Endodermal cell (in vitro differentiated cells): ENCODE results near the gene GON4L. TPM values are rescaled to one million over a fixed set of nuclear protein-coding genes. Genes with fewer than 3 reads are reported as not detected.
A peak's percentile ranks its signal among the peaks of the same experiment; 100 is the strongest.
"Not testable (repeated sequence)": the region's sequence is repeated elsewhere in the genome, so short reads cannot be mapped to it uniquely, and the experiment has no call there.

Experiments used
- DNase-seq: peaks from one replicate; pipeline ENCODE4 v3.0.0-alpha.2; 2017
- H3K27ac ChIP-seq: 2 replicates; pipeline ENCODE4 v1.5.1; 2013; ENCODE audit warnings: mild to moderate bottlenecking, low read depth, low read length, moderate library complexity
- H3K27me3 ChIP-seq: 2 replicates; pipeline ENCODE4 v1.6.1; 2013; ENCODE audit warnings: mild to moderate bottlenecking, low read length, moderate library complexity; ENCODE audit not compliant: insufficient read depth, control insufficient read depth, poor library complexity, severe bottlenecking
- H3K36me3 ChIP-seq: 2 replicates; pipeline ENCODE4 v1.7.0; 2013; ENCODE audit warnings: mild to moderate bottlenecking, low read length, moderate library complexity; ENCODE audit not compliant: control insufficient read depth, insufficient read depth
- H3K4me1 ChIP-seq: one replicate; pipeline ENCODE4 v1.7.0; 2013; ENCODE audit warnings: low read length; ENCODE audit not compliant: control insufficient read depth, insufficient read depth
- H3K4me3 ChIP-seq: 2 replicates; pipeline ENCODE4 v1.5.1; 2013; ENCODE audit warnings: mild to moderate bottlenecking, low read length, moderate library complexity
- H3K9ac ChIP-seq: 2 replicates; pipeline ENCODE4 v1.6.1; 2013; ENCODE audit warnings: mild to moderate bottlenecking, low read length, moderate library complexity; ENCODE audit not compliant: poor library complexity, severe bottlenecking; ENCODE audit errors: extremely low read depth
- H3K9me3 ChIP-seq: 2 replicates; pipeline ENCODE4 v1.6.1; 2013; ENCODE audit warnings: mild to moderate bottlenecking, low read length, moderate library complexity; ENCODE audit not compliant: control insufficient read depth
- H3K27ac Mint-ChIP-seq: 2 replicates; pipeline ENCODE4 v1.8.0; 2020; ENCODE audit warnings: mixed read lengths
- H3K27me3 Mint-ChIP-seq: 2 replicates; pipeline ENCODE4 v1.8.0; 2021; ENCODE audit warnings: mild to moderate bottlenecking, mixed read lengths; ENCODE audit not compliant: insufficient read depth
- H3K36me3 Mint-ChIP-seq: 2 replicates; pipeline ENCODE4 v1.8.0; 2020; ENCODE audit warnings: low read depth, mixed read lengths
- H3K4me1 Mint-ChIP-seq: 2 replicates; pipeline ENCODE4 v1.8.0; 2020; ENCODE audit warnings: mixed read lengths
- H3K4me3 Mint-ChIP-seq: 2 replicates; pipeline ENCODE4 v1.8.0; 2020; ENCODE audit warnings: mild to moderate bottlenecking, moderate library complexity, mixed read lengths
- H3K9me3 Mint-ChIP-seq: 2 replicates; pipeline ENCODE4 v1.8.0; 2020; ENCODE audit warnings: mild to moderate bottlenecking, mixed read lengths
- CTCF ChIP-seq: fragments of 200-600 bp; sonication (generic); conservative IDR thresholded peaks from 2 replicates; pipeline ENCODE4 v1.5.0; 2021; ENCODE audit warnings: antibody characterized with exemption, mild to moderate bottlenecking
- WGBS, 2 experiments: methylation state at CpG; one replicate each; pipeline versions ENCODE4 v1.1.5 to v1.1.7; 2013; ENCODE audit warnings: missing lambda C conversion rate in 2 of 2, mixed read lengths in 1 of 2; ENCODE audit not compliant: insufficient coverage in 1 of 2, insufficient read length in 1 of 2; 5-methylcytosine and 5-hydroxymethylcytosine counted together
- total RNA-seq, 2 donors: library from RNA; stranded (reverse); fragmentation: NEBNext Ultra II Directional in 1 of 2; extraction: Animal tissue kit (Norgen Biotek cat#: 25700) in 1 of 2; gene quantifications; 2 replicates in 1 of 2; 3 replicates in 1 of 2; pipeline ENCODE4 v1.2.1, GENCODE V29; 2021

Gene GON4L
- total RNA-seq, 2 donors from 2014 or later = 62.7 to 64.6 TPM

GRCh38 chr1:155729031-155729898, 127.7 kb downstream of the GON4L start:
- TF ChIP-seq CTCF = peak; percentile 88
- Mint-ChIP-seq H3K4me3 (no peak overlapping the region), H3K9me3 (no peaks in the 10 kb centered on the region), H3K27me3 (no peaks in the 10 kb centered on the region), H3K27ac (peak overlapping the region; percentile 39), H3K4me1 (no peaks in the 10 kb centered on the region), H3K36me3 (peaks cover 54% of the 10 kb centered on the region)
- Histone ChIP-seq H3K27me3 (no peaks in the 10 kb centered on the region), H3K36me3 (peaks cover 70% of the 10 kb centered on the region), H3K27ac (no peak overlapping the region), H3K9ac (no peak overlapping the region), H3K4me3 (no peak overlapping the region), H3K9me3 (no peaks in the 10 kb centered on the region), H3K4me1 (no peaks in the 10 kb centered on the region)
- peak; percentile 90 for DNase-seq
- 70 to 80% methylated on average over 10 to 12 of the region's 12 CpGs for WGBS, 2 experiments

DNA sequence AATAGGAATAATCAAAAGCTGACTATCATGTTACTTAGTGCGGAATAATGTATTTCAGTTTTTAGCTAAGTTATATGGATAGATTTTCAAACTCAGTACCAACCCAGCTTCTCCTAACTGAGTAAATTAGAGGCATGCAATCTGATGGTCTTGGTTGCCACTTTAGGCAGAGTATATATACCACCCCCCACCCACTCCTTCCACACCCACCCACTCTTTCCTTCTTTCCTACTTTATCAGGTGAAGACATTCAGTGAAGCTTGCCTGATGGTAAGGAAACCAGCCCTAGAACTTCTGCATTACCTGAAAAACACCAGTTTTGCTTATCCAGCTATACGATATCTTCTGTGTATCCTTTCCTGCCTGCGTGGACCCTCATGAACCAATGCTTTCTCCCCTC, 131.9 kb downstream of the GON4L start:
- Mint-ChIP-seq H3K27ac (no peak overlapping the region), H3K4me3 (no peak overlapping the region), H3K27me3 (no peaks in the 10 kb centered on the region), H3K4me1 (no peaks in the 10 kb centered on the region), H3K36me3 (peaks cover 45% of the 10 kb centered on the region), H3K9me3 (no peaks in the 10 kb centered on the region)
- no peak overlapping the region for H3K9ac ChIP-seq
- H3K27me3 ChIP-seq = no peaks in the 10 kb centered on the region
- H3K9me3 ChIP-seq = no peaks in the 10 kb centered on the region
- H3K27ac ChIP-seq = no peak overlapping the region
- DNase-seq = no peak
- H3K4me3 ChIP-seq = no peak overlapping the region
- peaks cover 55% of the 10 kb centered on the region for H3K36me3 ChIP-seq
- TF ChIP-seq CTCF = no peak
- WGBS, 2 experiments = 99 to 100% methylated on average over 2 to 3 of the region's 3 CpGs
- no peaks in the 10 kb centered on the region for H3K4me1 ChIP-seq

GRCh38 chr1:155719703-155720102, 137.3 kb downstream of the GON4L start:
- no peak overlapping the region for H3K27ac Mint-ChIP-seq
- H3K27ac ChIP-seq = no peak overlapping the region

DNA sequence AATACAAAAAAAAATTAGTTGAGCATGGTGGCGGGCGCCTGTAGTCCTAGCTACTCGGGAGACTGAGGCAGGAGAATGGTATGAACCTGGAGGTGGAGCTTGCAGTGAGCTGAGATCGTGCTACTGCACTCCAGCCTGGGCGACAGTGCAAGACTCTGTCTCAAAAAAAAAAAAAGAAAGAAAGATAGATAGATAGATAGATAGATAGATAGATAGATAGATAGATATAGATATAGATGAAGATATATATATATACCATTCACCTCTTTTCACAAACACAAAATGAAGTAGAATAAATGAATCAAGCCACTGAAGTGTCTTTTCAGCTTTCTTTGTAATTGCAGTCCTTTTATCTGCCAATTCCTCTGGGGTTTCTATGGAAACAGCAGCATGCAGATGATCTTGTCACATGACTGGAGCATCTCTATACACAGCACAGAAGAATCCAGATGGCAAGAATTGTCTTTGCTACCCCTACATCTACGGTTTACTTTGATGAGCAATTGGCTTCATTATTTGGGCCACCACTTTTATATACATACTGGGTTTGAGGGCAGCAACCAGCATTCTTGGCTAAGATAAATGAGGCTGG, 138.4 kb downstream of the GON4L start:
- H3K36me3 Mint-ChIP-seq = peaks cover 57% of the 10 kb centered on the region
- not testable (repeated sequence) for H3K4me3 ChIP-seq, H3K27ac Mint-ChIP-seq, H3K9me3 ChIP-seq, H3K4me3 Mint-ChIP-seq, H3K27me3 ChIP-seq, H3K4me1 ChIP-seq, H3K4me1 Mint-ChIP-seq, H3K9me3 Mint-ChIP-seq, H3K27ac ChIP-seq, H3K9ac ChIP-seq, DNase-seq, H3K27me3 Mint-ChIP-seq
- H3K36me3 ChIP-seq = peaks cover 62% of the 10 kb centered on the region
- WGBS, 2 experiments = 82 to 95% methylated on average over 3 to 6 of the region's 6 CpGs

More at GRCh38 chr1:155719703-155720102, 137.3 kb downstream of the GON4L start:
- Mint-ChIP-seq H3K4me1 (no peaks in the 10 kb centered on the region), H3K9me3 (no peaks in the 10 kb centered on the region), H3K36me3 (peaks cover 50% of the 10 kb centered on the region), H3K27me3 (no peaks in the 10 kb centered on the region), H3K4me3 (no peak overlapping the region)
- no peak for DNase-seq
- Histone ChIP-seq H3K9me3 (no peaks in the 10 kb centered on the region), H3K4me1 (no peaks in the 10 kb centered on the region), H3K27me3 (no peaks in the 10 kb centered on the region), H3K36me3 (peaks cover 58% of the 10 kb centered on the region), H3K9ac (no peak overlapping the region), H3K4me3 (no peak overlapping the region)
- TF ChIP-seq CTCF = no peak
- 93 to 94% methylated on average over 4 of the region's 4 CpGs for WGBS, 2 experiments
